ENCODE data around the gene GREB1.

DNA sequence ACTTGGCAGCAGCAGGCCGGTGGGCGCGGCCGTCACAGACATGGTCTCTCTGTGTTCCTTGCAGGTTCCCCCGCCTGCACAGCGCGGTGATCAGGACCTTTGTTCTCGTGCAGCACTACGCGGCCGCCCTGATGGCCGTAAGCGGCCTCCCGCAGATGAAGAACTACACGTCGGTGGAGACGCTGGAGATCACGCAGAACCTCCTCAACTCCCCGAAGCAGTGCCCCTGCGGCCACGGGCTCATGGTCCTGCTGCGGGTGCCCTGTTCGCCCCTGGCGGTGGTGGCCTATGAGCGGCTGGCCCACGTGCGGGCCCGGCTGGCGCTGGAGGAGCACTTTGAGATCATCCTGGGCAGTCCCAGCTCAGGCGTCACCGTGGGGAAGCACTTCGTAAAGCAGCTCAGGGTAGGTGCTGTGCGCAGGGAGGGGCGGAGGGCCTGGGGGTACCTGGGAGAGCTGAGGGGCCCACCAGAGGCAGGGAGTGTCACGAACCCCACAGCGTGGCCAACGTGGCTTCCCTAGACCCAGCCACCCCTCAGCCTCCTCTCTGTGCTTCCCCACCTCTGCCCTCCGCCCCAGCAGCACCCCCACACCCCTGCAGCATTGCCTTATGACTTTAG lies 76.9 kb downstream of the GREB1 start:
- TF ChIP-seq EZH2 (IDR thresholded peaks at IDR 0.05; ENCODE audit: borderline replicate concordance, low read depth, low read length, poor library complexity, severe bottlenecking), result no peak
- TF ChIP-seq, protein P1, sequence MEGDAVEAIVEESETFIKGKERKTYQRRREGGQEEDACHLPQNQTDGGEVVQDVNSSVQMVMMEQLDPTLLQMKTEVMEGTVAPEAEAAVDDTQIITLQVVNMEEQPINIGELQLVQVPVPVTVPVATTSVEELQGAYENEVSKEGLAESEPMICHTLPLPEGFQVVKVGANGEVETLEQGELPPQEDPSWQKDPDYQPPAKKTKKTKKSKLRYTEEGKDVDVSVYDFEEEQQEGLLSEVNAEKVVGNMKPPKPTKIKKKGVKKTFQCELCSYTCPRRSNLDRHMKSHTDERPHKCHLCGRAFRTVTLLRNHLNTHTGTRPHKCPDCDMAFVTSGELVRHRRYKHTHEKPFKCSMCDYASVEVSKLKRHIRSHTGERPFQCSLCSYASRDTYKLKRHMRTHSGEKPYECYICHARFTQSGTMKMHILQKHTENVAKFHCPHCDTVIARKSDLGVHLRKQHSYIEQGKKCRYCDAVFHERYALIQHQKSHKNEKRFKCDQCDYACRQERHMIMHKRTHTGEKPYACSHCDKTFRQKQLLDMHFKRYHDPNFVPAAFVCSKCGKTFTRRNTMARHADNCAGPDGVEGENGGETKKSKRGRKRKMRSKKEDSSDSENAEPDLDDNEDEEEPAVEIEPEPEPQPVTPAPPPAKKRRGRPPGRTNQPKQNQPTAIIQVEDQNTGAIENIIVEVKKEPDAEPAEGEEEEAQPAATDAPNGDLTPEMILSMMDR (conservative IDR thresholded peaks at IDR 0.05; ENCODE audit: low read depth, low read length), result no peak
